Esophagus squamous epithelium (tissue), 4 donors: ENCODE measurements around the gene RNASEH1.

ENCODE experiments used
- CTCF ChIP-seq, 6 experiments: fragments of 450-650 bp in 4 of 6; fragments of 200-600 bp in 2 of 6; sonication (generic) in 2 of 6; IDR thresholded peaks; one replicate each; pipeline ENCODE4 v1.5.1; 2016 to 2019; ENCODE audit warnings: antibody characterized with exemption in 6 of 6, mild to moderate bottlenecking in 4 of 6, moderate library complexity in 4 of 6
- POLR2A ChIP-seq, 4 donors: fragments of 450-650 bp; IDR thresholded peaks; one replicate each; pipeline ENCODE4 v1.6.1; 2017; ENCODE audit warnings: antibody characterized with exemption in 4 of 4, mild to moderate bottlenecking in 4 of 4, moderate library complexity in 3 of 4

GRCh38 chr2:3587432-3587831, 29.3 kb upstream of the RNASEH1 start:
- TF ChIP-seq POLR2A (IDR thresholded peaks at IDR 0.05) = no peak
- TF ChIP-seq CTCF (IDR thresholded peaks at IDR 0.05) = no peak
